ENCODE results near the gene CENPF.

DNA sequence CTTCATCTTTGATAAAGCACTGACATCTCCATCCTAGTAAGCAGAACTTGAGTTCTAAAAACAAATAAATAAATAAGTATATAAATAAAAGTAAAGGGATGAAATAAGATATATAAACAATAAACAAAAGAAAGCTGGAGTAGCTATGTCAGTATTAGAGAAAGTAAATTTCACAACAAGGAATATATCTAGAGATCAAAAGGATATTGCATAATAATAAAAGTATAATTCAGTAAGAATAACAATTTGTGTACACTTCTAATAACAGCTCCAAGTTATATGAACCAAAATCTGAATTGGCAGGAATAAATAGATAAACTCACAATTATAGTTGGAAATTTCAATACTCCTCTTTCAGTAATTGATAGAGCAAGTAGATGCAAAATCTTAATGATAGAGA is 9.8 kb upstream of the CENPF start:
- TF ChIP-seq, protein P1, sequence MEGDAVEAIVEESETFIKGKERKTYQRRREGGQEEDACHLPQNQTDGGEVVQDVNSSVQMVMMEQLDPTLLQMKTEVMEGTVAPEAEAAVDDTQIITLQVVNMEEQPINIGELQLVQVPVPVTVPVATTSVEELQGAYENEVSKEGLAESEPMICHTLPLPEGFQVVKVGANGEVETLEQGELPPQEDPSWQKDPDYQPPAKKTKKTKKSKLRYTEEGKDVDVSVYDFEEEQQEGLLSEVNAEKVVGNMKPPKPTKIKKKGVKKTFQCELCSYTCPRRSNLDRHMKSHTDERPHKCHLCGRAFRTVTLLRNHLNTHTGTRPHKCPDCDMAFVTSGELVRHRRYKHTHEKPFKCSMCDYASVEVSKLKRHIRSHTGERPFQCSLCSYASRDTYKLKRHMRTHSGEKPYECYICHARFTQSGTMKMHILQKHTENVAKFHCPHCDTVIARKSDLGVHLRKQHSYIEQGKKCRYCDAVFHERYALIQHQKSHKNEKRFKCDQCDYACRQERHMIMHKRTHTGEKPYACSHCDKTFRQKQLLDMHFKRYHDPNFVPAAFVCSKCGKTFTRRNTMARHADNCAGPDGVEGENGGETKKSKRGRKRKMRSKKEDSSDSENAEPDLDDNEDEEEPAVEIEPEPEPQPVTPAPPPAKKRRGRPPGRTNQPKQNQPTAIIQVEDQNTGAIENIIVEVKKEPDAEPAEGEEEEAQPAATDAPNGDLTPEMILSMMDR (IDR thresholded peaks at IDR 0.05 in 4 of 5, conservative IDR thresholded peaks at IDR 0.05 in 1 of 5) = no peak
- TF ChIP-seq POLR2A (IDR thresholded peaks at IDR 0.05) = no peak
